BJ (cell line): Measurements from ENCODE around the gene DNASE1L1. TPM values are rescaled to one million over a fixed set of nuclear protein-coding genes. Genes with fewer than 3 reads are reported as not detected.

Source experiments
- CTCF ChIA-PET: fragments of 350-600 bp; formaldehyde crosslinking; extraction: SDS; loops from one replicate; lab custom pipeline; 2021; ENCODE audit warnings: antibody characterized with exemption, inconsistent platforms; lab: Yijun Ruan, JAX
- POLR2A ChIA-PET: fragments of 300-600 bp; sonication (Branson Sonifier 250); formaldehyde crosslinking; extraction: SDS; loops from one replicate; lab custom pipeline; 2021; ENCODE audit warnings: antibody characterized with exemption; lab: Charles Lee
- DNase-seq: peaks from one replicate; pipeline ENCODE4 v3.0.0-alpha.2; 2011; ENCODE audit warnings: low read depth
- H3K27me3 ChIP-seq: 2 replicates; pipeline ENCODE4 v1.6.0; 2011; ENCODE audit warnings: low read length; ENCODE audit not compliant: control insufficient read depth, insufficient read depth
- H3K36me3 ChIP-seq: 2 replicates; pipeline ENCODE4 v1.5.1; 2011; ENCODE audit warnings: low read length; ENCODE audit not compliant: control insufficient read depth, insufficient read depth
- H3K4me3 ChIP-seq: 2 replicates; pipeline ENCODE4 v1.5.1; 2011; ENCODE audit warnings: low read depth, mild to moderate bottlenecking, control low read depth, low read length
- polyA plus RNA-seq: library from polyadenylated mRNA; depleted of rRNA; stranded (reverse); fragments of >200 nt; gene quantifications from 2 replicates; pipeline ENCODE4 v1.2.3, GENCODE V29; 2011; rRNA removed
- small RNA-seq: library from RNA; depleted of rRNA; stranded (forward); fragments of <200 nt; gene quantifications from one replicate; pipeline ENCODE3, GENCODE V24; 2012; ENCODE audit warnings: low replicate concordance, low read depth; ENCODE audit not compliant: insufficient read length
- TF ChIP-seq, protein P1 (sequence below): IDR thresholded peaks from 2 replicates; pipeline ENCODE4 v1.5.1; 2011; ENCODE audit warnings: low read depth, mild to moderate bottlenecking, control low read depth, inconsistent platforms, low read length, moderate library complexity; ENCODE audit not compliant: insufficient read depth

DNASE1L1 gene
- polyA plus RNA-seq, 1 experiment = 63.5 TPM

DNA sequence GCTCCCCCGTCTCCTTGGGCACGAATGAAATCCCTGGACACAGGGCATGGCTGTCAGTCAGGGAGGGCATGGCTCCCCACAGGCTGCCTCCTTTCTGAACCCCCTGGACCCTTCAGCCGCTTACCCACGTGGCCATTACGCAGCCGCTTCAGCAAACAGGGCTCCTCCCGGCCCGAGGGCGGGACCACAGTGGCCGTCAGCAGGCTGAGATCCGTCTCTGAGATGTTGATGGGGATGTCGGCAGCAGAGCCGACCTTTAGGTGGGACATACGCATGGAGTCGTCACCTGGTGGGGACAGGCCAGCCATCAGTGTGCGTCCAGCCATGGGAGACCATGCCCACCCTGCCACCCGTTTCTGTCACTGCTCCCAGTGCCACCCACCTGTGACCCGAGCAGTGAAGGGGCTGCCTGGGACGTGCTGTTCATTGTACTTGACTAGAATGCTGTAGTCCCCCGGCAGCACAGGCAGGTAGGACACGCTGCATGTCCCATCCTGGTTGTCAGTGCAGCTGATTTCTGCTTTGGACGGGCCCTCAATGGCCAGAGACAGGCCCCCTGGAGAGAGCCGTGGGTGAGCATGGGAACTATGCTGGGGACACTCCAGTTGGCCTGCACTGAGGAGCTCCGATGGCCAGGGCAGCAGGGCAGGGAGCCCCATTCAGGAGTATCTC is 55.7 kb downstream of the DNASE1L1 start:
- ChIA-PET CTCF (no interaction called here), POLR2A (no interaction called here)
- TF ChIP-seq, protein P1, sequence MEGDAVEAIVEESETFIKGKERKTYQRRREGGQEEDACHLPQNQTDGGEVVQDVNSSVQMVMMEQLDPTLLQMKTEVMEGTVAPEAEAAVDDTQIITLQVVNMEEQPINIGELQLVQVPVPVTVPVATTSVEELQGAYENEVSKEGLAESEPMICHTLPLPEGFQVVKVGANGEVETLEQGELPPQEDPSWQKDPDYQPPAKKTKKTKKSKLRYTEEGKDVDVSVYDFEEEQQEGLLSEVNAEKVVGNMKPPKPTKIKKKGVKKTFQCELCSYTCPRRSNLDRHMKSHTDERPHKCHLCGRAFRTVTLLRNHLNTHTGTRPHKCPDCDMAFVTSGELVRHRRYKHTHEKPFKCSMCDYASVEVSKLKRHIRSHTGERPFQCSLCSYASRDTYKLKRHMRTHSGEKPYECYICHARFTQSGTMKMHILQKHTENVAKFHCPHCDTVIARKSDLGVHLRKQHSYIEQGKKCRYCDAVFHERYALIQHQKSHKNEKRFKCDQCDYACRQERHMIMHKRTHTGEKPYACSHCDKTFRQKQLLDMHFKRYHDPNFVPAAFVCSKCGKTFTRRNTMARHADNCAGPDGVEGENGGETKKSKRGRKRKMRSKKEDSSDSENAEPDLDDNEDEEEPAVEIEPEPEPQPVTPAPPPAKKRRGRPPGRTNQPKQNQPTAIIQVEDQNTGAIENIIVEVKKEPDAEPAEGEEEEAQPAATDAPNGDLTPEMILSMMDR = no peak
- Histone ChIP-seq H3K36me3 (peaks cover 71% of the 10 kb centered on the region), H3K27me3 (no peaks in the 10 kb centered on the region), H3K4me3 (no peak overlapping the region)
- DNase-seq = no peak

DNA sequence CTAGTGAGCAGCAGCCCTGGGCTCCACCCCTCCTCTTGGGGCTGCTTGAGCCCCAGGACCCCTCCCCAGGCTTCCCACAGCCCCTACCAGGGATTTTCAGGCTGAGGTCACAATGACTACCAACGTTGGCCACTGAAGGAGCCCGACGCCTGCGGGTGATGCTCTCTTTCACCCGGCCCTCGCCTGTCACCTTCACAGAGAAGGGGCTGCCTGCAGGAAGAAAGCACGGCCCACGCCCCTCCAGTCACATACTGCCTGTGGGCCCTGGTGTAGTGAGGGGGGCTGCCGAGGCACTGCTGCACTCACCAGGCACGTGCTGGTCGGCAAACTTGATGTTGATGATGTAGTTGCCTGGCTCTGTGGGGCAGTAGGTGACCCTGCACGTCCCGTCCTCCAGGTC is 56.6 kb downstream of the DNASE1L1 start:
- DNase-seq = no peak
- Histone ChIP-seq H3K36me3 (peaks cover 66% of the 10 kb centered on the region), H3K27me3 (no peaks in the 10 kb centered on the region), H3K4me3 (no peak overlapping the region)
- ChIA-PET CTCF (no interaction called here), POLR2A (no interaction called here)
- TF ChIP-seq, protein P1 = no peak

DNA sequence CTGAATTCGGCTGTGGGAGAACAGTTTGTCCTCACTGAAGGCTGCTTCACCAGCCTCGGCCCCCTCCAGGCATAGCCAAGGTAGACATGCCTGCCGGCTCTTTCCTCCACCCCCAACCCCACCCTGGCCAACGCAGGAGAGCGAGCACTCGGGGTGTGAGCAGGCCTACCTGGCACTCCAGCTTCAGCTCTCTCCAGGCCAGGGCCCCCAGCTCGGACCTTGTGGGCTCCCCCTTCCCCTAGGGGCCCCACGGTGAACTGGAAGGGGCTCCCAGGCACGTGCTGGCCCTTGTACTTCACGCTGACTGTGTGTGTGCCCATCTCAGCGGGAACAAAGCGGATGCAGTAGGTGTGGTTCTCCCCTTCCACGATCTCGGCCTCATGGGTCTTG is 57.0 kb downstream of the DNASE1L1 start:
- H3K27me3 ChIP-seq = no peaks in the 10 kb centered on the region
- TF ChIP-seq, protein P1 = no peak
- H3K36me3 ChIP-seq = peaks cover 62% of the 10 kb centered on the region
- no peak for DNase-seq
- no peak overlapping the region for H3K4me3 ChIP-seq
- POLR2A ChIA-PET = no interaction called here
- CTCF ChIA-PET = no interaction called here

Small RNAs within 50 kb of the gene (small RNA-seq; reads per million reads assigned to genes)
- gene MIR6858 = not detected
- gene SNORA70 = not detected

Other genes with a start within 250 kb of the DNASE1L1 start
- not detected in 2 replicates for gene OPN1MW, start 226.7 kb downstream of the DNASE1L1 start, polyA plus RNA-seq
- gene OPN1MW2, start 189.5 kb downstream of the DNASE1L1 start, polyA plus RNA-seq = not detected in 2 replicates
- not detected in 2 replicates for gene OPN1MW3, start 151.7 kb downstream of the DNASE1L1 start, polyA plus RNA-seq
- not detected in 2 replicates for gene TEX28, start 114.1 kb downstream of the DNASE1L1 start, polyA plus RNA-seq
- gene TKTL1, start 113.5 kb downstream of the DNASE1L1 start, polyA plus RNA-seq = not detected in 2 replicates
- gene FLNA, start 34.6 kb downstream of the DNASE1L1 start, polyA plus RNA-seq = 855 and 1,740 TPM in 2 replicates
- 32.6 and 71.0 TPM in 2 replicates for gene EMD, start 30.0 kb downstream of the DNASE1L1 start, polyA plus RNA-seq
- gene RPL10, start 10.9 kb downstream of the DNASE1L1 start, polyA plus RNA-seq = 5,693 and 7,037 TPM in 2 replicates
- gene TAFAZZIN, start 2.3 kb upstream of the DNASE1L1 start, polyA plus RNA-seq = 13.1 and 24.8 TPM in 2 replicates
- gene ATP6AP1, start 19.4 kb upstream of the DNASE1L1 start, polyA plus RNA-seq = 82.8 and 143 TPM in 2 replicates
- 149 and 216 TPM in 2 replicates for gene GDI1, start 27.9 kb upstream of the DNASE1L1 start, polyA plus RNA-seq
- 74.8 and 75.0 TPM in 2 replicates for gene FAM50A, start 34.9 kb upstream of the DNASE1L1 start, polyA plus RNA-seq
- 16.8 and 36.0 TPM in 2 replicates for gene PLXNA3, start 49.0 kb upstream of the DNASE1L1 start, polyA plus RNA-seq
- 14.4 and 17.8 TPM in 2 replicates for gene LAGE3, start 70.0 kb upstream of the DNASE1L1 start, polyA plus RNA-seq
- 22.1 and 33.3 TPM in 2 replicates for gene UBL4A, start 77.4 kb upstream of the DNASE1L1 start, polyA plus RNA-seq
- 26.8 and 45.6 TPM in 2 replicates for gene SLC10A3, start 81.4 kb upstream of the DNASE1L1 start, polyA plus RNA-seq
- gene FAM3A, start 107.0 kb upstream of the DNASE1L1 start, polyA plus RNA-seq = 17.3 and 34.8 TPM in 2 replicates
- 57.7 and 157 TPM in 2 replicates for gene G6PD, start 137.6 kb upstream of the DNASE1L1 start, polyA plus RNA-seq
- gene IKBKG, start 138.4 kb upstream of the DNASE1L1 start, polyA plus RNA-seq = 22.6 and 38.8 TPM in 2 replicates
- gene CTAG1A, start 175.9 kb upstream of the DNASE1L1 start, polyA plus RNA-seq = not detected in 2 replicates
- not detected in 2 replicates for gene CTAG1B, start 210.0 kb upstream of the DNASE1L1 start, polyA plus RNA-seq
- not detected in 2 replicates for gene CTAG2, start 244.3 kb upstream of the DNASE1L1 start, polyA plus RNA-seq